NCI-H2029 treated with DMSO at 0.1 percent for 48 hours (cell line): ENCODE data around the gene OSBPL10.

ENCODE experiments used
- DNase-seq: peaks from one replicate; lab custom pipeline; 2025; lab: John Stamatoyannopoulos, UW

The OSBPL10 gene

GRCh38 chr3:31772758-31773473, 208.1 kb downstream of the OSBPL10 start:
- no peak for DNase-seq

GRCh38 chr3:31772272-31772671, 208.8 kb downstream of the OSBPL10 start:
- DNase-seq = no peak

- DNase-seq = no peak
Observed at GRCh38 chr3:31770822-31771326, 210.2 kb downstream of the OSBPL10 start.

GRCh38 chr3:31768479-31769125, 212.5 kb downstream of the OSBPL10 start:
- DNase-seq = peak; percentile 29

- no peak for DNase-seq
Observed at GRCh38 chr3:31767920-31768319, 213.1 kb downstream of the OSBPL10 start.

- no peak for DNase-seq
Observed at GRCh38 chr3:31766669-31767068, 214.4 kb downstream of the OSBPL10 start.

GRCh38 chr3:31765871-31766270, 215.2 kb downstream of the OSBPL10 start:
- DNase-seq = no peak

GRCh38 chr3:31763731-31764130, 217.3 kb downstream of the OSBPL10 start:
- DNase-seq = no peak

GRCh38 chr3:31762888-31763351, 218.1 kb downstream of the OSBPL10 start:
- no peak for DNase-seq

GRCh38 chr3:31762097-31762764, 218.8 kb downstream of the OSBPL10 start:
- no peak for DNase-seq

GRCh38 chr3:31760654-31761053, 220.4 kb downstream of the OSBPL10 start:
- DNase-seq = no peak

- DNase-seq = no peak
Observed at GRCh38 chr3:31758322-31758965, 222.6 kb downstream of the OSBPL10 start.

- DNase-seq = no peak
Observed at GRCh38 chr3:31755926-31756658, 225.0 kb downstream of the OSBPL10 start.

- no peak for DNase-seq
Observed at GRCh38 chr3:31754575-31755278, 226.3 kb downstream of the OSBPL10 start.

- DNase-seq = no peak
Observed at GRCh38 chr3:31753050-31753425, 228.0 kb downstream of the OSBPL10 start.

GRCh38 chr3:31752305-31753049, 228.6 kb downstream of the OSBPL10 start:
- DNase-seq = no peak

GRCh38 chr3:31750341-31750740, 230.7 kb downstream of the OSBPL10 start:
- no peak for DNase-seq

GRCh38 chr3:31748933-31749295, 232.1 kb downstream of the OSBPL10 start:
- no peak for DNase-seq

GRCh38 chr3:31748281-31748932, 232.7 kb downstream of the OSBPL10 start:
- DNase-seq = no peak

- DNase-seq = no peak
Observed at GRCh38 chr3:31747785-31748184, 233.3 kb downstream of the OSBPL10 start.
